GM21515 (cell line): ENCODE data around the gene TMEM18.

Source experiments
- ATAC-seq: cut with Tn5 transposase; IDR thresholded peaks from one replicate; pipeline ENCODE4 v1.9.1; 2021; ENCODE audit not compliant: unreplicated experiment

The TMEM18 gene

DNA sequence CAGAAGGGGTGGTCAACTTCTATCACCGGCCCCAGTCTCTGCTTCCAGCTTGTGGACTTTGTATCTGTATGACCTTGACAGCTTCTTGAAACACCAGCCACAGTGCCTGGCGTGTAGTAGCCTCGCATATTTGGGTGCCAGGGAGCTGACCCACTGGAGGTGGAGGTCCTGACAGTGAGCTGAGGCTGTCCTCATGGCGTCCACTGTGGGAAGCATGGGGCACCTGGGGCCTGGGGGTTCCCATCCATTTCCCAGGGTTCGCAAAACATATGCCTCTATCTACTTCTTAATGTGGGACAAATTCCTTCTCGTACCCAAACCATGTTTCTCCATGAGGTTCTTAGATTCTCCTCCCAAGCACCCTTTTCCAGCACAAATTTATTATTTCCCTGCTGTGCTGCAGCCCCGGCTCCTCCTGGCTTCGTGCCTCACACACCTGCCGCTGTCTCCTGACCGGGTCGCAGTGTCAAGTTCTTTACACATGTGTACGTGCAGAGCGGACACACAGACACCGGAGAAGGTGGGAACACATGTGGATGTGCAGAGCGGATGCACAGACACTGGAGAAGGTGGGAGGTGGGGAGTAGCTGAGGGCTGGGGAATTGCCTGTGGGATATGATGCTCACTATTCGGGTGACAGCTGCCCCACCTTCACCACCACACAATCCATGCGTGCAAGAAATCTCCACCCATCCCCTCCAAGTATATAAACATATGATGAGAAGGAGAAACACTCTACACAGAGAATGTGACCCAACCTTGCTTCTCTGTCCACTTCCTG is 23.4 kb downstream of the TMEM18 start:
- ATAC-seq = no peak

DNA sequence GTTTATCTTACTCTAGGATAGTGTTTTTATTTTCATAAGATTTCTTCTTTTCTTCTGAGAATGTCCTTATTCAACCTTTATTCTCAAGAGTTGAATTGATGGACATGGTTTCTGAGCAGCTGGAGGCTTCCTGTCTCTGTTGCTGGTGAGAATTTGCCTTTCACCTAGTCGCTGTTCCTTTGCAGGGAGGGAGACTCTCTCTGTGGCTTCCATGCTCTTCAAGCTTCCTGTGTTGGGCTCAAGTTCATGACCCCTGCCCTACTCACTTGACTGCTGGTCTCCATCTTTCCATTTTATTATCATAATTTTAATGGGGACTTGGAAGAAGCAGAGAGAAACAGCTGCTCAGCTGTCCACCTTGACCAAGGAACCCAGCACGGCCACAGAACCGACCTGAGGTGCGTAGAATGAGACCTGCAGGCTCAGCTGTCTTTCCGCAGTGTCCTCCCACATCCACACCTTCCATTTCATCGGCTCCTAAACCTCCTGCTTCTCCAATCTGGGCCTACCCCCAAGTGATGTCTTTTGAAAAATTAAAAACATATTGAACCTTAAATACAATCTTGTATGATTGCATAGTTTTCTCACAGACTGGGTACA is 24.2 kb downstream of the TMEM18 start:
- ATAC-seq = no peak

DNA sequence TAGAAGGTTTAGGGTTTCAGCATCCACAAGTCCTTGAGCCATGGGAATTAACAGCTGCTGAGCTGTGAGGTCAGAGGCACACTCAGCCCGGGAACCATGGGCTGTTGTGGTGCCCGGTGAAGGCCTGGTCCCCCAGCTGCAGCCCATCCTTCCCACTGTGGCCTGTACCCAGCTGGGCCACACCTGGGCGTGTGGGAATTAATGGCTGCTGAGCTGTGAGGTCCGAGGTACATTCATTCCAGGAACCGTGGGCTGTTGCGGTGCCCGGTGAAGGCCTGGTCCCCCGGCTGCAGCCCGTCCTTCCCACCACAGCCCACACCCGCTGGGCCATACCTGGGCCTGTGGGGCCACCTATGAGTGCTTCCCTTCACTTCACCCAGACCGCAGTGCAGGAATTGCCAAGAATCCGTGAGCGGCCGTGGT is 25.2 kb downstream of the TMEM18 start:
- ATAC-seq = no peak

DNA sequence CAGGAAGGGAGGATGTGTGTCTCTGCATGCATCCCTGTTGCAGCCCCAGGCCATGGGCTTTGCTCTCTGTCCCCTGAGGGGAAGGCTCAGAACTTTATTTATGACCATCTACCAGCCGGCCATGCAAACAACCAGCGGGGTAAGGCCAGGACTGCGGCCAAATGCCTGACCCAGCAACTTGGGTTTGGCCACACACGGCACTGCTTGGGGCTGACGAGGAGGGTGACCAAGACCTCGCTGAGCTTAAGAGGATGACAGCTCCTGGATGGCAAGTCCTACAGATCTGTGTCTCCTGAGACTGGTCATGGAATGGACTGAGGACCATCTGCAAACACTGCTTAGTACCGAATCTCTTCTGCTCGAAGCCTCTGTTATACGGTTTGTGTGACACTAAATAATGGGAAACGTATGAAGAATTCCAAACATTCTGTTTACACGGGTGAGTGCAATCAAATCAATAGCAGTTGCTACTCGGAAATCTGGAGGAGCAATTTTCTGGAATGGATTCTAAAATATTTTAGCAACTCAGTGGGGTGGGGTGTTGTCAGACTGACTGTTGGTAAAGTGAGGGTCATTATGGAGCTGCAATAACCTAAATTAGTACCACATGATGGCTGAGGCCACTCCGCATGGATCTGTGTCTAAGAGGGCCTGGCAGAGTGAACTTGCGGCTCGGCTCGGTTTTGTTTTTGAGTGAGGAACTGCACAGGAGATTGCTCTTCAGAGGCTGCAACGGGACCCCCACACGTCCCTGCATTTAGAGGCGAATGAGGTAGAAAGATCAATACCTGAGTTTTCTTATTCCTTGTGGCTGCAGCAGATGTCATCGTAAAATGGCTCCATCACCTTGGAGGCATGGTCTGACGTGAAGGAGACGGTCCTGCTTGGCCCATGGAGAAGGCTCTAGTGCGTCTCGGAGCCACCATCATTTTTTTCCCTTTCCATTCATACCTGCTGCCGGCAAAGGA is 26.6 kb downstream of the TMEM18 start:
- no peak for ATAC-seq

DNA sequence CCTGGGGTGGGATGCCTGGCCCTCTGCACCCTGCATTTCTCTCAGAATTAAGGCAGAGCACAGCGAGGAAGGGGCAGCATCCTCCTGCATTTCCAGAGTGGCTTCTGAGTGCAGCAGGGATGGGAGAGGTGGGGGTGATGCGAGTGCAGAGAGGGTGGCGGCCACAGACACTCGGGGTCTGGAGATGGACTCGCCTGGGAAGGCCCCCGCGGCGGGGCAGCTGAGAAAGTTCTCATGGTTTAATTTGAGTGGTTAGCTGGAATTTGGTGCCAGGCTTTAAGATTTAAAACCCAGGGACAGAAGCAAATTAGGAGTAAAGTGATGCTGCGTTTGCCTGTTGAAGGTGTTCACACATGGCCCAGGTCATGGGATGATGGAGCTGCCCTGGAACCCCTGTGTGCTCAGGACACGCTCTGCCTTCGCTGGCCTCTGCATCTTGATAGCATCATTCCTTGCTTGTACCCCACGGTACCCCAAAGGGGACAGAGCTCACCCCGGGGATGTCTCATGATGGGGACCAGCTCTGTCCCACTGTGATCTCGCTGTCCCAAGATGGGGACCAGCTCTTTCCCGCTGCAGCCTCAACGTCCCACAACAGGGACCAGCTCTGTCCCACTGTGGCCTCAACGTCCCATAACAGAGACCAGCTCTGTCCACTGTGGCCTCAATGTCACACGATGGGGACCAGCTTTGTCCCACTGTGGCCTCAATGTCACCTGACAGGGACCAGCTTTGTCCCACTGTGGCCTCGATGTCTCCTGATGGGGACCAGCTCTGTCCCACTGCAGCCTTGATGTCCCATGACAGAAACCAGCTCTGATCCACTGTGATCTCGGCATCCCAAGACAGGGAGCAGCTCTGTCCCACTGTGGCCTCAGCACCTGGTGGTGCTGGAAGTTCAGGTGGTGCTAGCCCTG is 27.5 kb downstream of the TMEM18 start:
- no peak for ATAC-seq

DNA sequence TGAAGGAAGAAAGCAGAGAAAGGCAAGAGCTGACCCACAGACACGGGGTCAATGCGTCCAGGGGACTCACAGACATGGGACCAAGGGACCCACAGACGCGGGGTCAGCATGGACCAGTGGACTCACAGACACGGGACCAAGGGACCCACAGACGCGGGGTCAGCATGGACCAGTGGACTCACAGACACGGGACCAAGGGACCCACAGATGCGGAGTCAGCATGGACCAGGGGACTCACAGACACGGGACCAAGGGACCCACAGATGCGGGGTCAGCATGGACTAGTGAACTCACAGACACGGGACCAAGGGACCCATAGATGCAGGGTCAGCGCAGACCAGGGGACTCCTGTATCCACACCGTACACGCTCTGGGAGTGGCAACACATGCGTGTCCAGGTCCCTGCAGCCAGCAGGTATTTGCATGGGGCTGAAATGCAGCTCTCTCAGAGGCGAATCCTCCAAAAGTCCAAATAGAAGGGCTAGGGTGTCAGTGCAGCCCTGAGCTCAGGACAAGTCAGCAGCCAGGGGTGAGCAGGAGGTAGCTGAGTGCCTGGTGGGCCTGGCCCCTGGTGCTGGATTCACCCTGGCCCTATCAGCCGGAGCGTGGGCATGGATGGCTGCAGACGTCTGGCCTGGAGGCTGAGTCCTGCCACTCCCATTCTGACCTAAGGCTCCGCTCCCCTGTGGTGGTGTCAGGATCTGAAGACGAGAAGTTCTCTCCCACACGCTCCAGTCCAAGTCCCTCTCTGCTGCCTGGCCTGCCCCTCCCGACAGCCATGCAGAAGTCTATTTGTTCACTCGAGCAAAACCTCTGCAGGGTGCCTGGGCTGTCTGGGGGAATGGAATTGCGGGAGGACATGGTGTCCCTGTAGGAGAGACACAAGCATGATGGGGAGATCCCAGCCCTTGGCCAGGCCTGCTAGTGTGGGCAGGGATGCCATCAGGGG is 28.5 kb downstream of the TMEM18 start:
- no peak for ATAC-seq

DNA sequence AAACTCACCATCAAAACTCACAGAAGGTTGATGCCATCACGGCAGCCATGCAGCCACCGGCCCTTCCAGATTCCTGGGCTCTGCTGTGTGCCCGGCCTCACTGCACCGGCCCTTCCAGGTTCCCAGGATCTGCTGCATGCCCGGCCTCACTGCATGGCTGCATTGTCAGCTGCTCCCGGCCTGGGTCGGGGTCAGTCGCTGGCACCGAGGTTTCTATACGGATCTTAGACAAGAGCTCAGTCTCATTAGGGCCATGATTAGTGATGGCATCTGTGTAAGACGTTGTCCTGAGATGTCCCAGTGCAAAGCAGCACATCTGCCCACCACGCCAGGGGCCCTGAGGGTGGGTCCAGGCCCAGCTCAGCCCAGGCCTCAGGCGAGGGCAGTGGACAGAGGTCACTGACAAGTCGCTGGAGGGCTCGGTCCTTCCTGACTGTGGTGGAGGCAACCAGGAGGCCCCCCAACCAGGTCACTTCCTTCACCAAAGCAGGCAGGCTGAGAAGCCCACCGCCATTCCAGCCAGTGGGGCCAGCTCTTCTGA is 29.4 kb downstream of the TMEM18 start:
- no peak for ATAC-seq

DNA sequence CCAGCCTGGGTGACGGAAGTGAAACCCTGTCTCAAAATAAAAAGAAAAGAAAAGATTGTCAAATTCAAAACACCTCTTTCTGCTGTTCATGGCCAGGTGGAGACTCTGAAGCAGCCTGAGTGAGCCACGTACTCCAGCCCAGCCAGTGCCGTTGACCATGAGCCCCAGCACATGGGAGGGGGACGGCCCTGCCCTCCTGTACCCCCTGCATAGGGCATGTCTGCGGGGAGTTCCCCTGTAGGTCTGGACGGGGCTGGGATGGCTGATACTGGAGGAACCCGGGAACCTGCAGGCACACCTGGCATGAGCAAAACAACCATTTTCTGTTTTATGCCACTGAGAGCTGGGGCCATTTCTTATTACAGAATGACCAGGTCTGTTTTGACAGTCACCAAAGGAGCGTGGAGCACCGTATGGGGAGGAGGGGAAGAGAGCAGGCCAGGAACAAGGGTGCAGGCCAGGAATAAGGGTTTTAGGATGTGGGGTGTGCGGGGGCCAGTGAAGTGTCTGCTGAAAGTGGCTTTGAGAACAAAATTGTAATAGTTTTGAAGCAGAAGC is 30.1 kb downstream of the TMEM18 start:
- ATAC-seq = no peak

DNA sequence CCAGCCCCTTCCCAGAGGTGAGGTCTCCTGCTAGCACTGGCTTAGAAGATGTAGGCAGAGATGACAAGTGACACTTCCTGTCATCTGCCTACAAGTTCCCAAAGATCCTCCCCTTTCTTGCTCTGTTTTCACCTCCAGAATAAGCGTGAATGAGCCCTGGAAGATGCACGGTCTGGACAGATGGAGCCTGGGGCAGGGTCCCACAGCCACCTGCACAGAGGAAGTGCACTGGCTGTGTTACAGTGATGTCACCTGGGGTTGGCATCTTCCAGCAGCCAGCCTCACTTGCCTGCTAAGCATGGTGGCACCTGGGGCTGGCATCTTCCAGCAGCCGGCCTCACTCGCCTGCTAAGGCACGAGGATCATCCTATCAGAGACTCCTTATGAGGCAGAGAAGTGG is 32.3 kb downstream of the TMEM18 start:
- ATAC-seq = no peak

DNA sequence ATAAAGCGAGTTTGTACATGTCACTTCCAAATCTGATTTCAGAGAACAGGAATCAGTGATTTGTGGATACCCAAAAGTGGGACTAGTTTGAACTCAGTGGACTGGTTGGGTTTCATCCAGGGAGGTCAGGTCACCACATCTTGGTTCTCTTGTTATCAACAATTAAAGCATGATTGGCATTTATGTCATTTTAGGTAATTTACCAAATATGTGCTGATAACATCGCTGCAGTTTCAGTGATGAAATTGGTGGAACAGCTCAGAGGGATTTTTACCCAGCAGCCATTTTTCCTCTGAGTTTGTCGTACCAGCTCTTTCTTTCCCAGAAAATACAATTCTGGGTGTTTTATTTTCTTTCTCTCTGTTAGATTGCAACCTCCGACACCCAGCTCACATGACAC is 33.4 kb downstream of the TMEM18 start:
- no peak for ATAC-seq

DNA sequence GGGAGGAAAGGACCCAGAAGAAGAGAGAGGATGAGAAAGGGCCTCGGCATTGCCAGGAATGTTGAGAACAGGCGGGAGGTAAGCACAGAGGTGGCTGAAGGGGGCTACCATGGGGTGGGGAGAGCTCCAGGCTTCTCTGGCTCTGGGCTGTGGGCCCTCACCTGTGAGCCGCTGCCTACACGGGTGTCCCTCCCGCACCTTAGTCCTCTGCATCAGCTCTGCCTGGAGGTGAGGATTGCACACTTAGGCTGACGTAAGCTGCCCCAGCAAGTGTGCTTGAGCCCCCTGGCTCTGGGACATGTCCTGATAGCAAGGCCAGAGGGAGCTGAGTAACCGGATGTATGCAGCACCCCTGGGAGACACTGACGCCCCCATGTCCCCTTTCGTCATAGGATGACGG is 33.9 kb downstream of the TMEM18 start:
- no peak for ATAC-seq

DNA sequence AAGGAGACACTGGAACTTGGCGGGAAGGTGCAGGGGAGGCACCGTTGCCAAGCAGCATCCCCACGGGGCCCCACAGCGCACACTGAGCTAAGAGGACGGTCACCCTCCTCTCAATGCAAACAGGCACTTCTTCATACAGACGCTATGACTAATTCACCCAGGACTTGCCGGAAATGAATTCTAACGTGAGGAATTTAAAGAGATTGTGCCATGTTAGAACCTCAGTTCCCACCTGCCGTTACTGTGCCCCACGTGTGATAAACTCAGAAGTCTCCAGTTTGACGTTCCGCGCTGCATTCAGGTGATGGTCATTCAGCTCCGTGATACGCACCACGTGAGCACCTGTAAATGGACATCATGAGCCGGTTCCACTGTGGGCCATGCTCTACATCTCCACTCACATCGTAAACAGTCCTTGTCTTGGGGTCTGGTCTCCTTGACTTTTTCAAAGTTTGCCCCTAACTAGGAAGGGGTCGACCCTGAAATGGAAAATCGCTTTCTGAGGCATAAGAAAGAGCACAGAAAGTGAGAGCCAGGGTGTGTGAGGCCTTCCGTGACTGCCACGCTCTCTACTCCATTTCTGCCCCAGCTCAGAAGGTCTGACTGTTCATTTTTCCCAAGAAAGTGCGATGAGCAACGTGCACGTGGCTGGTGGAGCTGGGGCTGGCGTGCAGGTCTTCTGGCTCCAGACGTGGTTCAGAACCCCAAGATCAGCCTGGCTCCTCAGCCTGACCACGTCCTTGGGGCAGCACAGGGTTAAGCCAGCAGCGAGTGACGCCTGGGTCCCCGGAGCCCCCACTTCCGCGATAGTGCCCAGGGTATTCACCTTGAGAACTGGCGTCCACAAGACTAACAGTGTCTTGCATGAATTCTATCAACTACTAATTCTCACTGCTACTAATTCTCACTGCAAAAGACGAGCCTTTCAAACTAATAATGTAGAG is 35.1 kb downstream of the TMEM18 start:
- ATAC-seq = no peak

DNA sequence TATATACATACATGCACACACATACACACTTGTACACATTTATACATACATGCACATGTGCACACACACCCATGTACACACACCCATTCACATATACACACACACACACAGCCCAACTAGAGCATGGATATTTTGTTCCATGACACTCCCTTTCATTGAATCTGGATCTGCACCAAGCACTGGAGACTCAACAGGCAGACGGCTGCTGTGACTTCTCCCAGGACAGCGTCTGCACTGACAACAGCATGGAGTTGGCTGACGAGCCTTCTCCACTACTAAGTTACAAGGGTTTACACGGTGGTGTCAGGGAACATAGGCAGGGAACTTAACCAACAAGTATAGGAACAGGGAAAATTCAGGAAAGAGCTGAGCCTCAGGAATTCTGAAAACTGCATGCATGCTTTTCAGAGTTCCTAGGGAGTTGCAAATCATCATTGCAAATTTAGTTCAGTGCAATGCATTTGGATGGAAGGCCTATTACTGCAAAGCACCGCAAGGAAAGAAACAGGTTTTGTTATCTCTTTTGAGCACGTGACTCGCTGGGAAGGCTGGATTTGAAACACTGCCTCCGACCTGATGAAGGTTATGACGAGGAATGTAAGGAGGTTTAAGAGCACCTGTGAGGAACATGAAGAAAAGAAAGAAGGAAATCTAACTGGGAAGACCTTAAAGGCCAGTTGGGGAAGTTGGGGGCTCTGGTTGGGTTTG is 35.9 kb downstream of the TMEM18 start:
- ATAC-seq = no peak

DNA sequence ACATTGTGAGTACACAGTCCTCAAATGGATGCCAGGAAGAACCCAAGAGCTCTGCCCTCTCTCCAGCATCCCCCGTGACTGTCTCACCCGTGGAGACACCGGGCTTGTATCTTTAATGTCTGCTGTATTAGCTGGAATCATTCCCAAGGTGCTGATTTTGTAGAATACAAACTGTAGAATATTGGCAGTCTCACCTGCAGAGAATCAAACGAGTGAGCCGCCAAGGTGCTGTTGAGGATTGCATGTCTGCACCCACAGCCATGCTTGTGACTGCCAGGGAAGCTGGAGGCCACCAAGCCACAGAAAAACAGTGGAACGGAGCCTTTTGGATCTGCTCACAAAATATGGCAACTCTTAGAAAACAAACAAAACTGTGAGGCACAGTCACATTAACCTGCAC is 37.5 kb downstream of the TMEM18 start:
- ATAC-seq = no peak

DNA sequence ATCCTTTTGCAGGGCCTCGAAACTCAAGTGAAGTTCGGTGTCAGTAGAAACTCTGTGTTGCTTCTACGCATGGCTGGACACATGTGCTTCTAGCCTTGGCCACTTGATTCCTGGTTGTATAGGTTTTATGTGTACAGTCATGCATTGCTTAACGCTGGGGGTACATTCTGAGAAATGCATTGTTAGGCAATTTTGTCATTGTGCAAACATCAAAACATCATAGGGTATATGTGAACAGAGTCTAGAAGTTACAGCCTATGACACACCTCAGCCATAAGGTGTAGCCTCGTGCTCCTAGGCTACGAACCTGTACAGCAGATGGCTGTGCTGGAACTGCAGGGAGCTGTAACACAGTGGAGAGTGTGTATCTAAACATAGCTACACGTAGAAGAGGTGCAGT is 39.4 kb downstream of the TMEM18 start:
- ATAC-seq = no peak

DNA sequence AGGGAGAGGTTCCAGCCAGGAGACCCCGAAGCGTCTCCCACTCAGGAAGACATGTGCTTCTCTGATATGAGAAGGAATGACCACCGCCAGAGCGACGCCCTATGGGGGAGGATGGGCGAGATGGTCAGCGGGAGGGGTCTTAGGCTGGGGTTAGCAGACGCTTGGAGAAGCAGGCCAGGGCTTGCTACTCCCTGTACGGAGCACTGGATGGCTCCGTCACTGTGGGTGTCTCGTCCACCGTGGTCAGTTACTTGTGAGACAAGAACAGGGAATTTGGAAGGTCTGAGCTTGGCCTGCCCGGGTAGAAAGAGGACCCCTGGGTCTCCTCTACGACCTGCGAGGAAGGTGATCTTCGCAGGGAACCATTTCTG is 39.8 kb downstream of the TMEM18 start:
- ATAC-seq = no peak
